Peyer's patch (tissue), 4 donors: ENCODE measurements around the gene ZNF516. TPM values are rescaled to one million over a fixed set of nuclear protein-coding genes. Genes with fewer than 3 reads are reported as not detected.

ENCODE experiments used
- DNase-seq, 3 donors: peaks; one replicate each; pipeline ENCODE4 v3.0.0-alpha.2; 2017 to 2019
- H3K27ac ChIP-seq, 4 donors: fragments of 200-600 bp; sonication (generic); one replicate each; pipeline ENCODE4 v1.5.1; 2016 to 2019
- H3K27me3 ChIP-seq, 2 donors: fragments of 200-600 bp; sonication (generic); one replicate each; pipeline ENCODE4 v1.5.1; 2019
- H3K36me3 ChIP-seq, 3 donors: fragments of 200-600 bp; sonication (generic); one replicate each; pipeline ENCODE4 v1.5.1; 2016 to 2019
- H3K4me1 ChIP-seq, 4 donors: fragments of 200-600 bp; sonication (generic); one replicate each; pipeline ENCODE4 v1.5.1; 2016 to 2019
- H3K4me3 ChIP-seq, 4 donors: fragments of 200-600 bp; sonication (generic); 1 replicate in 3 of 4; 2 replicates in 1 of 4; pipeline ENCODE4 v1.5.1; 2016 to 2019; ENCODE audit warnings: mild to moderate bottlenecking in 1 of 4
- H3K9me3 ChIP-seq, 4 donors: fragments of 200-600 bp; sonication (generic); one replicate each; pipeline ENCODE4 v1.5.1; 2016 to 2019; ENCODE audit warnings: mild to moderate bottlenecking in 1 of 4
- POLR2A ChIP-seq, 2 donors: fragments of 450-650 bp; IDR thresholded peaks; one replicate each; pipeline ENCODE4 v1.5.1; 2017; ENCODE audit warnings: antibody characterized with exemption in 2 of 2, mild to moderate bottlenecking in 2 of 2, moderate library complexity in 2 of 2
- total RNA-seq, 4 donors: library from RNA; depleted of rRNA; stranded (reverse); fragments of >200 nt; gene quantifications; one replicate each; pipeline ENCODE4 v1.1.0, GENCODE V29; 2016
- TF ChIP-seq, protein P1 (sequence below), 6 experiments: fragments of 450-650 bp in 4 of 6; fragments of 200-600 bp in 2 of 6; sonication (generic) in 1 of 6; IDR thresholded peaks; one replicate each; pipeline ENCODE4 v1.5.1; 2017 to 2019; ENCODE audit warnings: antibody characterized with exemption in 6 of 6, mild to moderate bottlenecking in 3 of 6, moderate library complexity in 1 of 6

The ZNF516 gene
- total RNA-seq, 4 donors from 2014 or later = 19.8 to 39.6 (median 25.7) TPM

DNA sequence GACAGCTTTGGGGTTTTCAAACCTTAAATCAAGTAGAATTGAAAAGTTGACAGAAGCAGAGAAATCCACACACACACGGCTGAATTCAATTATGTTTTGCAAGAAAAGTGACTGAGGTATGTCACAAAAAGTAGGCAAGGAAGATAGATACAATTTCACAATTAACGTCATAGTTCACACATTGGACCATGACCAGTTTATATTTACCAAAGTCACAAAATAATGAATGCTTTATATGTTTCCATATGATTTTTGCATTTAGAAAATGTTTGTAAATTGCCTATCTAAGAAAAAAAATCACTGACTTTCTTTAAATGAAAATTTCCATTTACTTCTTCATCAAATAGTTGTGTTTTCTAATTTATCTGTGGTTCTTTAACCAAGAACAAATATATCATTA is 29.4 kb upstream of the ZNF516 start:
- no peak overlapping the region for H3K4me3 ChIP-seq
- DNase-seq = no peak
- no peaks in the 10 kb centered on the region for H3K36me3 ChIP-seq
- peak overlapping the region in 1 of 4 donors; percentile 72 for H3K27ac ChIP-seq
- TF ChIP-seq POLR2A (IDR thresholded peaks at IDR 0.05) = no peak
- TF ChIP-seq, protein P1, sequence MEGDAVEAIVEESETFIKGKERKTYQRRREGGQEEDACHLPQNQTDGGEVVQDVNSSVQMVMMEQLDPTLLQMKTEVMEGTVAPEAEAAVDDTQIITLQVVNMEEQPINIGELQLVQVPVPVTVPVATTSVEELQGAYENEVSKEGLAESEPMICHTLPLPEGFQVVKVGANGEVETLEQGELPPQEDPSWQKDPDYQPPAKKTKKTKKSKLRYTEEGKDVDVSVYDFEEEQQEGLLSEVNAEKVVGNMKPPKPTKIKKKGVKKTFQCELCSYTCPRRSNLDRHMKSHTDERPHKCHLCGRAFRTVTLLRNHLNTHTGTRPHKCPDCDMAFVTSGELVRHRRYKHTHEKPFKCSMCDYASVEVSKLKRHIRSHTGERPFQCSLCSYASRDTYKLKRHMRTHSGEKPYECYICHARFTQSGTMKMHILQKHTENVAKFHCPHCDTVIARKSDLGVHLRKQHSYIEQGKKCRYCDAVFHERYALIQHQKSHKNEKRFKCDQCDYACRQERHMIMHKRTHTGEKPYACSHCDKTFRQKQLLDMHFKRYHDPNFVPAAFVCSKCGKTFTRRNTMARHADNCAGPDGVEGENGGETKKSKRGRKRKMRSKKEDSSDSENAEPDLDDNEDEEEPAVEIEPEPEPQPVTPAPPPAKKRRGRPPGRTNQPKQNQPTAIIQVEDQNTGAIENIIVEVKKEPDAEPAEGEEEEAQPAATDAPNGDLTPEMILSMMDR (IDR thresholded peaks at IDR 0.05) = no peak
- H3K27me3 ChIP-seq = no peaks in the 10 kb centered on the region
- H3K4me1 ChIP-seq = peaks cover 0 to 5% (median 0%) of the 10 kb centered on the region in 4 donors
- H3K9me3 ChIP-seq = no peaks in the 10 kb centered on the region

DNA sequence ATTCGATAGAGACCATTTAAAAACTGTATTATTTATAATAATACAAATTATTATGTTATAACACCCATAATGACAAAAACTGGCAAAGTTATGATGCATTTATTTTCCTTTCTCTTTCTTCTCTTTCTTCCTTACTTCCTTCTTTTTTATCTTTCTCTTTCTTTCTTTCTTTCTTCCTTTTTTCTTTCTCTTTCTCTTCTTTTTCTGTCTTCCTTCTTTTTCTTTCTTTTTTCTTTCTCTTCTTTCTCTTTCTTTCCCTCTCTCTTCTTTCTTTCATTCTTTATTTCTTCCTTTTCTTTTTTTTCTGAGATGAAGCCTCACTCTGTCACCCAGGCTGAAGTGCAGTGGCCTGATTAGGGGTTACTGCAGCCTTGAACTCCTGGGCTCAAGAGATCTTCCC is 27.5 kb upstream of the ZNF516 start:
- no peak for TF ChIP-seq POLR2A (IDR thresholded peaks at IDR 0.05)
- TF ChIP-seq, protein P1 (IDR thresholded peaks at IDR 0.05) = no peak
- no peak overlapping the region for H3K4me3 ChIP-seq
- H3K27me3 ChIP-seq = no peaks in the 10 kb centered on the region
- H3K36me3 ChIP-seq = no peaks in the 10 kb centered on the region
- H3K27ac ChIP-seq = peak overlapping the region in 1 of 4 donors; percentile 64
- H3K4me1 ChIP-seq = no peaks in the 10 kb centered on the region
- no peak for DNase-seq
- no peaks in the 10 kb centered on the region for H3K9me3 ChIP-seq

DNA sequence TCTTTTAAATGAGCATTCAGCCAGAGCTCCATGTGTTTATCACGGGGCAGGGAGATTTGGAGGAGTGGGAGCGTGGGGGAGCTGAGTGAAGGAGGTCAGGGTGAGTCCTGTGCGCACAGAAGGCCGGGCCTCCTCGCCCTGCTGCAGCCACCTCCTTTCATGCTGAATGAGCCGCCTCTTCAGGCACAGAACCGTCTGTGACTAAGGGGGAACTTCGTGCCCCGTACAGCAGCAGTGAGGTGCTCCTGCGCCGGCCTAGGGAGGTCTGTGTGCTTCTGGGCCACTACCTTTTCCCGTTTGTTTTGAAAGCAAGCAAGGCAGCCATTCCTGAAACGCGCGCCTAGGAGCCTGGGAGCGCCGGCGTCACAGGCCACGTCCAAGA is 27.1 kb upstream of the ZNF516 start:
- no peak for DNase-seq

DNA sequence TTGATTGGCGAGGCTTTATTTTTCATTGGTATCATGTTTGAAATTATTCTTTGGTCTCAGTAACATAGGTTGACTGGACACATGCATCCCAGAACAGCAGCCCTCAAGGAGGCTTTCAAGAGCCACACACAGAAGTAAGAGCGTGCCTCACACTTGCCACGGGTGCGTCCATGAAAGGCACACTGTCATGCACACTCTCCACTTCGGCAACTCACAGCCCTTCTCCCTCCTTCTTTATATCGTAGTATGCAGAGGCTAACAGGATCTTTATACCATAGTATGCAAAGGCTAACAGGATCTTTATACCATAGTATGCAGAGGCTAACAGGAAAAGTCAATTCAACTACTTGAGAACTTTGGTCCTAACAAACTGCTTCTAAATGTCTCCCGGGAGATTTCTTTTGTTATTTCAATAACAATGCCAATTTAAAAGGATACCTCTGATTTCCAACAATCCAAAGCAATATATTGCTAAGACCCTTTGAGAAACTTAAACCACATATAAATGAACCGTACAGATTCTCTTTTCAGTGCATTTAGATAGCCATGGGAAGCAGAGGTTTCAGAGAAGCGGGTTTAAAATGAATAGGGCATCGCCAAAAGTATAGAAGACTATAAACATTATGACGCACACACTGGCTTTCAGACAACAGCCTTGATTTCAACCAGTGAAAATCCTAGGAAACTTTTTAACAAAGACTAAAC is 26.5 kb upstream of the ZNF516 start:
- Histone ChIP-seq H3K4me1 (no peaks in the 10 kb centered on the region), H3K27ac (peak overlapping the region in 2 of 4 donors; percentile 14 to 64)

More for the DNA sequence above, 27.1 kb upstream of the ZNF516 start:
- TF ChIP-seq, protein P1 (IDR thresholded peaks at IDR 0.05) = no peak
- H3K9me3 ChIP-seq = no peaks in the 10 kb centered on the region
- H3K4me1 ChIP-seq = no peaks in the 10 kb centered on the region
- peak overlapping the region in 2 of 4 donors; percentile 14 to 64 for H3K27ac ChIP-seq
- no peaks in the 10 kb centered on the region for H3K27me3 ChIP-seq
- no peaks in the 10 kb centered on the region for H3K36me3 ChIP-seq
- no peak overlapping the region for H3K4me3 ChIP-seq

DNA sequence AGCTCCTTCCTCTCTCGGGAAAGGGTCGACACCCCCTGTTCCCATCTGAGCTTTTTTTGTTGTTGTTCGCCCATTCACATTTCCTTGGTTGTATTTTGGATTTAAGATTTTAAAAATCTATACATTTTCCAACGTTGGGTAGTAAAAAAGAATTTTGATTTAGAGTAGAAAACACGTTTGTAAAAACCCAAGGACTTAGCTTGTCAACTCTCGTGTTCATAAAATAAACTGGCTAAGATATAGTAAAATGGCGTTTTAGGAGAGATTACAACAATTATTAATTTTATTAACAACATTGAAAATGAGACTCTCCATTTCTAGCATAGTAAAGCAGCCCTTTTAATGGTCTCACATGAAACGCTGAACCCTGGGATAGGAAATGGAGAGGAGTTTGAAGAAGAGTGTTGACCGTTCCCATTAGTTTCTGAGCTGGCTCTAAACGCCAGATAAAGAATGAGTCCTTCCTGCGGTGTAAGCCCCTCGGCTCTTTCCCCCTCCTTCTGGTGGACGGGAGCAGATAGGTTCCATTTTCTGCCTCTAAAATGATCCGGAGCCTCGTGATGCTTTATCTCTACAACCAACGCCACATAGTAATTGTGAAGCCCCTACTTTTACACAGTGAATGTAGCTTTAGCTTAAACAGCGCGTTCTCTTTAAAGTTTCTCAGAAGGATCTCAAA is 24.0 kb upstream of the ZNF516 start:
- H3K27me3 ChIP-seq = no peaks in the 10 kb centered on the region
- no peak for DNase-seq
- no peaks in the 10 kb centered on the region for H3K36me3 ChIP-seq
- no peak for TF ChIP-seq POLR2A (IDR thresholded peaks at IDR 0.05)
- TF ChIP-seq, protein P1 (IDR thresholded peaks at IDR 0.05) = no peak
- peak overlapping the region in 3 of 4 donors; percentile 1 to 48 (median 46) for H3K27ac ChIP-seq
- peak overlapping the region in 3 of 4 donors; percentile 3 to 35 (median 3) for H3K4me3 ChIP-seq
- H3K4me1 ChIP-seq = no peaks in the 10 kb centered on the region
- H3K9me3 ChIP-seq = no peaks in the 10 kb centered on the region

More for the DNA sequence above, 26.5 kb upstream of the ZNF516 start:
- DNase-seq = no peak
- H3K4me3 ChIP-seq = no peak overlapping the region
- H3K36me3 ChIP-seq = no peaks in the 10 kb centered on the region
- no peaks in the 10 kb centered on the region for H3K9me3 ChIP-seq
- TF ChIP-seq, protein P1 (IDR thresholded peaks at IDR 0.05) = no peak
- TF ChIP-seq POLR2A (IDR thresholded peaks at IDR 0.05) = no peak
- H3K27me3 ChIP-seq = no peaks in the 10 kb centered on the region
